Esophagus muscularis mucosa (tissue), 4 donors: ENCODE results near the gene NEU3. TPM values are rescaled to one million over a fixed set of nuclear protein-coding genes. Genes with fewer than 3 reads are reported as not detected.
A peak's percentile ranks its signal among the peaks of the same experiment; 100 is the strongest.
"Not testable (repeated sequence)": the region's sequence is repeated elsewhere in the genome, so short reads cannot be mapped to it uniquely, and the experiment has no call there.

Experiments used
- DNase-seq: peaks from one replicate; pipeline ENCODE4 v3.0.0-alpha.2; 2017; ENCODE audit errors: extremely low spot score
- H3K27ac ChIP-seq, 4 donors: fragments of 200-600 bp; sonication (generic); replicated peaks in 1 of 4; 1 replicate in 3 of 4; 2 replicates in 1 of 4; pipeline ENCODE4 v1.5.1; 2016 to 2019; ENCODE audit warnings: mild to moderate bottlenecking in 1 of 4
- H3K27me3 ChIP-seq, 4 donors: fragments of 200-600 bp; sonication (generic); one replicate each; pipeline versions ENCODE4 v1.5.1 to v1.6.0; 2016 to 2019
- H3K36me3 ChIP-seq, 4 donors: fragments of 200-600 bp; sonication (generic); one replicate each; pipeline ENCODE4 v1.5.1; 2016 to 2019
- H3K4me1 ChIP-seq, 4 donors: fragments of 200-600 bp; sonication (generic); one replicate each; pipeline ENCODE4 v1.5.1; 2016 to 2019
- H3K4me3 ChIP-seq, 4 donors: fragments of 200-600 bp; sonication (generic); 1 replicate in 2 of 4; 2 replicates in 2 of 4; pipeline ENCODE4 v1.5.1; 2016 to 2019; ENCODE audit warnings: mild to moderate bottlenecking in 4 of 4, moderate library complexity in 1 of 4
- H3K9me3 ChIP-seq, 4 donors: fragments of 200-600 bp; sonication (generic); 1 replicate in 3 of 4; 2 replicates in 1 of 4; pipeline ENCODE4 v1.5.1; 2016 to 2019
- EP300 ChIP-seq: sonication (generic); formaldehyde crosslinking; IDR thresholded peaks from one replicate; pipeline ENCODE4 v1.6.1; 2017; ENCODE audit warnings: antibody characterized with exemption
- POLR2A ChIP-seq: fragments of 450-650 bp; IDR thresholded peaks from one replicate; pipeline ENCODE4 v1.6.1; 2017; ENCODE audit warnings: antibody characterized with exemption, moderate library complexity, mild to moderate bottlenecking, low read depth
- POLR2AphosphoS5 ChIP-seq, 2 donors: sonication (generic); formaldehyde crosslinking; IDR thresholded peaks; one replicate each; pipeline ENCODE4 v1.6.1; 2017; ENCODE audit warnings: antibody characterized with exemption in 2 of 2
- WGBS: methylation state at CpG from one replicate; pipeline ENCODE4 v1.1.5; 2018; 5-methylcytosine and 5-hydroxymethylcytosine counted together
- intact Hi-C: fragments of 100-400 bp; cut with DNase I; formaldehyde crosslinking; loops from one replicate; pipeline ENCODE4 v1.15.1; 2023
- total RNA-seq, 4 donors: library from RNA; depleted of rRNA; stranded (reverse); fragments of >200 nt; gene quantifications; one replicate each; pipeline versions ENCODE4 v1.1.0 to v1.2.1, GENCODE V29; 2016
- TF ChIP-seq, protein P1 (sequence below), 3 experiments: fragments of 200-600 bp in 2 of 3; fragments of 450-650 bp in 1 of 3; sonication (generic) in 2 of 3; IDR thresholded peaks; one replicate each; pipeline ENCODE4 v1.5.1; 2017 to 2019; ENCODE audit warnings: antibody characterized with exemption in 3 of 3, mild to moderate bottlenecking in 2 of 3, moderate library complexity in 1 of 3

NEU3 gene
- total RNA-seq, 4 donors from 2014 or later = 2.9 to 6.7 (median 5.7) TPM

DNA sequence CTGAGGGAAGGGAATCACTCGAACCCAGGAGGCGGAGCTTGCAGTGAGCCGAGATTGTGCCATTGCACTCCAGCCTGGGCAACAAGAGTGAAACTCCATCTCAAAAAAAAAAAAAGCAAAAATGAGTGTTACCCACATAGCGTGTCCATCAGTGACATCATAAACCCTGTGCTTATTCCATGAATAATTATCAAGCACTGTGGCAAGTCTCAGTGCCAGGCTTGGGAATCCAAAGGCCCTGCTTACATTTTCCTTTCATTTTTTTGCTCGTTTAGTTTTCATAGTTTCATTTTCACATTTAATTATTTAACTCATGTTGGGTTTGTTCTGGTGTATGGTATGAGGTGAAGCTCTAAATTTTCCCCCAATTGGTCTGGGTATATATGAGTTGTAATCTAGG lies 46.5 kb downstream of the NEU3 start:
- TF ChIP-seq POLR2A = no peak
- TF ChIP-seq POLR2AphosphoS5 (IDR thresholded peaks at IDR 0.05) = no peak
- TF ChIP-seq, protein P1, sequence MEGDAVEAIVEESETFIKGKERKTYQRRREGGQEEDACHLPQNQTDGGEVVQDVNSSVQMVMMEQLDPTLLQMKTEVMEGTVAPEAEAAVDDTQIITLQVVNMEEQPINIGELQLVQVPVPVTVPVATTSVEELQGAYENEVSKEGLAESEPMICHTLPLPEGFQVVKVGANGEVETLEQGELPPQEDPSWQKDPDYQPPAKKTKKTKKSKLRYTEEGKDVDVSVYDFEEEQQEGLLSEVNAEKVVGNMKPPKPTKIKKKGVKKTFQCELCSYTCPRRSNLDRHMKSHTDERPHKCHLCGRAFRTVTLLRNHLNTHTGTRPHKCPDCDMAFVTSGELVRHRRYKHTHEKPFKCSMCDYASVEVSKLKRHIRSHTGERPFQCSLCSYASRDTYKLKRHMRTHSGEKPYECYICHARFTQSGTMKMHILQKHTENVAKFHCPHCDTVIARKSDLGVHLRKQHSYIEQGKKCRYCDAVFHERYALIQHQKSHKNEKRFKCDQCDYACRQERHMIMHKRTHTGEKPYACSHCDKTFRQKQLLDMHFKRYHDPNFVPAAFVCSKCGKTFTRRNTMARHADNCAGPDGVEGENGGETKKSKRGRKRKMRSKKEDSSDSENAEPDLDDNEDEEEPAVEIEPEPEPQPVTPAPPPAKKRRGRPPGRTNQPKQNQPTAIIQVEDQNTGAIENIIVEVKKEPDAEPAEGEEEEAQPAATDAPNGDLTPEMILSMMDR (IDR thresholded peaks at IDR 0.05) = no peak
- TF ChIP-seq EP300 = no peak
- no peak for DNase-seq
- no peaks in the 10 kb centered on the region for H3K9me3 ChIP-seq
- H3K27ac ChIP-seq = no peak overlapping the region
- no peaks in the 10 kb centered on the region for H3K4me1 ChIP-seq
- H3K4me3 ChIP-seq = no peak overlapping the region
- no peaks in the 10 kb centered on the region for H3K27me3 ChIP-seq
- no peaks in the 10 kb centered on the region for H3K36me3 ChIP-seq
- intact Hi-C loops = no loop called here
- WGBS = 88% methylated on average over 5 of the region's 5 CpGs

DNA sequence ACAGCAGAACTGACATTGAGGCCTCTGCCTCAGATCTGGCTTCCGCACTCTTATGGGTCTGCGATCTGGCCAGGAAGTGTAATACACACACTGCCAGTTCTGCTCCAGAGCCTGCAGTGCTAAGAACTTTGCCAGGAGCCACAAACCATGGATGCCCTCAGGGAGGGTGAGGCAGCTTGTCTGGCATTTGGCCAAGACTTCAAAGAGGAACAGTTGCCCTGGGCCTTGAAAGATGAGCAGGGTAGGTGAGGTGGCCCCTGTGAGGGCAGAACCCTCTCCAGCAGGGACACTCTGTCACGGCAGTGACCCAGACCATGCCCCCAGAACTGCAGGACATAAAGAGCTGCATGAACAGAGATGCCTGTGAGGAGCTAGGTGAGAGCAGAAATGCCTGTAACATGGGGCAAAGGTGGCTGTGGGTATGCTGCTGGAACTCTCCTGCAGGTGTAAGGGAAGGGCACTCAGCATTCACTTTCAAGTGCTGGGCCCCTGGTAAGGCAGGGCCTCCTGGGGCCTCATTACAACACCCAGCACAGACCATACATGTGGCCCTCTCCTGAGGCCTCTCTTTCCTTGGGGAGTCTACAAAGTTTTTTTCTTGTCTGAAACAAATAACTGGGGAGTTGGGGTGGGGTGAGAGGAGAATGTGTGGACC lies 47.3 kb downstream of the NEU3 start:
- Histone ChIP-seq H3K36me3 (no peaks in the 10 kb centered on the region), H3K9me3 (no peaks in the 10 kb centered on the region), H3K4me1 (no peaks in the 10 kb centered on the region), H3K4me3 (no peak overlapping the region), H3K27ac (no peak overlapping the region), H3K27me3 (no peaks in the 10 kb centered on the region)
- WGBS = 85% methylated on average over 3 of the region's 3 CpGs
- no peak for TF ChIP-seq EP300
- no peak for TF ChIP-seq POLR2AphosphoS5 (IDR thresholded peaks at IDR 0.05)
- TF ChIP-seq, protein P1 (IDR thresholded peaks at IDR 0.05) = no peak
- TF ChIP-seq POLR2A = no peak
- intact Hi-C loops = no loop called here
- DNase-seq = peak; percentile 91

DNA sequence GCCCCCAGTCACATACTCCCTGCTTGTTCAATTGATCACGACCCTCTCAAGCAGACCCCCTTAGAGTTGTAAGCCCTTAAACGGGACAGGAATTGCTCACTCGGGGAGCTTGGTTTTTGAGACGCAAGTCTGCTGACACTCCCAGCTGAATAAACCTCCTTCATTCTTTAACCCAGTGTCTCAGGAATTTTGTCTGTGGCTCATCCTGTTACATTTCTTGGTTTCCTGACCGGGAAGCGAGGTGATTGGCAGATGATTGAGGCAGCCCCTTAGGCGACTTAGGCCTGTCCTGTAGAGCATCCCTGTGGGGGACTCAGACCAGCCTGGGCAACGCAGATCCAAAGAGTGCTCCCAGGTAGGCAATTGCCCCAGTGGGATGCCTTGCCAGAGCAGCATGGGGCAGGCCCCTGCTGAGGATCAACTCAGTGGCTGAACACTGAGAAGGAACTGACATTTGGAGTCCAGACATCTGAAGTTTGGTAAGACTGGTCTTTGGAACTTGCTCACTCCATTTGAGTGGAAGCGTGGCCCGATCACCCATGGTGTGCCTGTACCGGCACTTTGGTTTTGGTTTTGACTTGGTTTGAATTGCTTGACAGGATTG lies 51.5 kb downstream of the NEU3 start:
- intact Hi-C loops = no loop called here
- no peaks in the 10 kb centered on the region for H3K9me3 ChIP-seq
- no peaks in the 10 kb centered on the region for H3K4me1 ChIP-seq
- no peaks in the 10 kb centered on the region for H3K36me3 ChIP-seq
- no peak overlapping the region for H3K27ac ChIP-seq
- H3K27me3 ChIP-seq = no peaks in the 10 kb centered on the region
- H3K4me3 ChIP-seq = no peak overlapping the region
- TF ChIP-seq EP300 = no peak
- TF ChIP-seq, protein P1 (IDR thresholded peaks at IDR 0.05) = no peak
- TF ChIP-seq POLR2AphosphoS5 (IDR thresholded peaks at IDR 0.05) = no peak
- TF ChIP-seq POLR2A = no peak
- 94% methylated on average over 11 of the region's 11 CpGs for whole genome bisulfite sequencing
- DNase-seq = peak; percentile 60

DNA sequence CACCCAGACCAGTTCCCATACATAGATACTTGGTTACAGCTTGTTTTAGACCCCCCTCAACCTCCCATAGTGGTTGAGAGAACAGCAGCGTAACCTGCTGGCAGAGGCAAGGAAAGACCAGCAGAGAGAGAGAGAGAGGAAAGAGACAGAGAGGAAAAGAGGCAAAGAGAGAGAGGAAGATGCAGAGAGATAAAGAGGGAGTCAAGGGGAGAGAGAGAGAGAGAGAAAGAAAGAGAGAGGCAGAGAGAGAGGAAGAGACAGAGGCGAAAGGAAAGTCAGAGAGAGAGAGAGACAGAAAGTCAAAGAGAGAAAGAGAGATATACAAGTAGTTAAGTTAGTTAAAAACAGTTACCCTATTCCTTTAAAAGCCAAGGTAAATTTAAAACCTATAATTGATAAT lies 52.5 kb downstream of the NEU3 start:
- H3K9me3 ChIP-seq = no peaks in the 10 kb centered on the region
- H3K27me3 ChIP-seq = no peaks in the 10 kb centered on the region
- WGBS = 91% methylated on average over 2 of the region's 2 CpGs

DNA sequence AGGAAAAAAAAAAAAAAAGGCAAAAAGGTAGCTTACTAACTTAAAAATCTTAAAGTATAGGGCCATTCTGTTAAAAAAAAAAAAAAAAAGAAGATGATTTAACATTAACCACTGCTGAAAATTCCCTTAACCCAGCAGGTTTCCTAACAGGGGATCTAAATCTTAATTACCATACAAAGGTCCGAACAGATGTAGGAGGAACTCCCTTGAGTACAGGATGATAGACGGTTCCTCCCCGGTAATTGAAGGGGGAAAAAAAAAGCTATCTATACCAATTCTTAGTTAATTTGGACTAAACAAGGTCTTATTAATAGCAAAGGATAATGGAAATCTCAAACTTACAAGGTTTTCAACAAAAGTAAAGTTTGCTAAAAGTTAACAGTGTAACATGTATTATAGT lies 53.1 kb downstream of the NEU3 start:
- H3K27ac ChIP-seq, intact Hi-C loops, H3K9me3 ChIP-seq, H3K27me3 ChIP-seq, H3K36me3 ChIP-seq, H3K4me3 ChIP-seq, H3K4me1 ChIP-seq, DNase-seq: not testable (repeated sequence)
- WGBS = 59% methylated on average over 3 of the region's 3 CpGs

More for the DNA sequence above, 52.5 kb downstream of the NEU3 start:
- intact Hi-C loops = no loop called here
- no peak for DNase-seq
- Histone ChIP-seq H3K4me1 (no peaks in the 10 kb centered on the region), H3K27ac (no peak overlapping the region), H3K4me3 (no peak overlapping the region), H3K36me3 (no peaks in the 10 kb centered on the region)
- TF ChIP-seq, protein P1 (IDR thresholded peaks at IDR 0.05) = no peak
- no peak for TF ChIP-seq EP300
- TF ChIP-seq POLR2A = no peak
- no peak for TF ChIP-seq POLR2AphosphoS5 (IDR thresholded peaks at IDR 0.05)

DNA sequence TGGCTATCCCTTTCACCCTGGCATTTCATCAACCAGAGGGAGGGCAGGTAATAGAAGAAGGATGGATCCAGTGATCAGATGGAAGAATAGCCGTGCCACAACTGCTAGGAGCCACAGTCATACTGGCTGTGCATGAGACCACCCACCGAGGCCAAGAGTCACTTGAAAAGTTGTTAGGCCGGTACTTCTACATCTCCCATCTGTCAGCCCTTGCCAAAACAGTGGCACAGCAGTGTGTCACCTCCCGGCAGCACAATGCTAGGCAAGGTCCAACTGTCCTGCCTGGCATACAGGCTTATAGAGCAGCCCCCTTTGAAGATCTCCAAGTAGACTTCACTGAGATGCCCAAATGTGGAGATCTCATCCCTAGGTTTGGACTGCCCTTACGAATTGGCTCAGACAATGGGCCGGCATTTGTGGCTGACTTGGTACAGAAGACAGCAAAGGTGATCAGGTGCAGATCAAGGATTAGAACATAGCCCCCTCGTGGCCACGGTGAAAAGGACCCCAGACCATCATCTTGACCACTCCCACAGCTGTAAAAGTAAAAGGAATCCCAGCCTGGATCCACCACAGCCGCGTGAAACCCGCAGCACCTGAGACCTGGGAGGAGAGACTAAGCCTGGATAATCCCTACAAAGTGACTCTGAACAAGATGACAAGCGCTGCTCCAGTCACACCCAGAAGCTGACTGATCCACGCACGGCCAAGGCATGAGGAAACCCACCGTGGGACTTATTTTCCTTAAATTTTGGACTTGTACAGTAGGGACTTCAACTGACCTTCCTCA lies 55.8 kb downstream of the NEU3 start:
- intact Hi-C loops, H3K4me1 ChIP-seq, H3K9me3 ChIP-seq, H3K4me3 ChIP-seq, DNase-seq, H3K27me3 ChIP-seq, H3K27ac ChIP-seq, H3K36me3 ChIP-seq: not testable (repeated sequence)
- 94% methylated on average over 10 of the region's 15 CpGs for WGBS

DNA sequence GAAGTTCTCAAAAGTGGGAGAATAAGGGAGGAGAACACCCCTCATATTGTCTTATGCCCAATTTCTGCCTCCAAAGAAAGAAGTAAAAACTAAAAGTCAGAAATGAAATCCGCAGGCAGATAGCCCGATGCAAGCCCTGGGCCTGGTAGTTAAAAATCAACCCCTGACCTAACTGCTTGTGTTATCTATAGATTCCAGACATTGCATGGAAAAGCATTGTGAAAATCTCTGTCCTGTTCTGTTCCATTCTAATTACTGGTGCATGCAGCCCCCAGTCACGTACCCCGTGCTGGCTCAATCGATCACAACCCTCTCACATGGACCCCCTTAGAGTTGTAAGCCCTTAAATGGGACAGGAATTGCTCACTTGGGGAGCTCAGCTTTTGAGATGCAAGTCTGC lies 57.9 kb downstream of the NEU3 start:
- intact Hi-C loops, H3K36me3 ChIP-seq, DNase-seq, H3K27me3 ChIP-seq, H3K27ac ChIP-seq, H3K9me3 ChIP-seq, H3K4me3 ChIP-seq, H3K4me1 ChIP-seq: not testable (repeated sequence)
- WGBS = 81% methylated on average over 5 of the region's 5 CpGs
